Liver (tissue), 9 donors: ENCODE results near the gene TLNRD1. TPM values are rescaled to one million over a fixed set of nuclear protein-coding genes. Genes with fewer than 3 reads are reported as not detected.

Source experiments
- DNase-seq: peaks from one replicate; pipeline ENCODE4 v3.0.0-alpha.2; 2017; ENCODE audit warnings: low spot score
- H3K27ac ChIP-seq, 2 donors: one replicate each; pipeline ENCODE4 v1.7.0; 2013; ENCODE audit warnings: inconsistent platforms in 2 of 2, low read length in 2 of 2, control low read depth in 1 of 2, low read depth in 1 of 2, mild to moderate bottlenecking in 1 of 2
- H3K27me3 ChIP-seq, 4 donors: one replicate each; pipeline versions ENCODE4 v1.6.1 to v1.7.0; 2013; ENCODE audit warnings: low read length in 3 of 4, inconsistent platforms in 1 of 4, mild to moderate bottlenecking in 1 of 4, moderate library complexity in 1 of 4; ENCODE audit not compliant: control insufficient read depth in 4 of 4, insufficient read depth in 4 of 4
- H3K36me3 ChIP-seq, 4 donors: one replicate each; pipeline versions ENCODE4 v1.6.1 to v1.7.0; 2013; ENCODE audit warnings: low read length in 3 of 4, mild to moderate bottlenecking in 3 of 4, low read depth in 1 of 4, moderate library complexity in 1 of 4; ENCODE audit not compliant: control insufficient read depth in 4 of 4, insufficient read depth in 3 of 4
- H3K4me1 ChIP-seq, 4 donors: one replicate each; pipeline versions ENCODE4 v1.6.1 to v1.7.0; 2013; ENCODE audit warnings: low read length in 3 of 4, mild to moderate bottlenecking in 3 of 4, moderate library complexity in 1 of 4; ENCODE audit not compliant: control insufficient read depth in 4 of 4, insufficient read depth in 4 of 4
- H3K4me3 ChIP-seq, 3 donors: one replicate each; pipeline versions ENCODE4 v1.6.1 to v1.7.0; 2013; ENCODE audit warnings: low read length in 3 of 3, control low read depth in 1 of 3, low read depth in 1 of 3, mild to moderate bottlenecking in 1 of 3
- H3K9ac ChIP-seq, 2 donors: one replicate each; pipeline ENCODE4 v1.7.0; 2013; ENCODE audit warnings: low read length in 2 of 2, mild to moderate bottlenecking in 2 of 2, moderate library complexity in 2 of 2, control low read depth in 1 of 2, low read depth in 1 of 2
- H3K9me3 ChIP-seq, 4 donors: one replicate each; pipeline versions ENCODE4 v1.6.1 to v1.7.0; 2013; ENCODE audit warnings: low read length in 3 of 4; ENCODE audit not compliant: control insufficient read depth in 4 of 4
- EGR1 ChIP-seq, 2 donors: IDR thresholded peaks; 2 replicates each; pipeline ENCODE4 v1.6.1; 2016 to 2018; ENCODE audit warnings: antibody characterized with exemption in 2 of 2, low read depth in 2 of 2
- FOXA1 ChIP-seq: IDR thresholded peaks from 2 replicates; pipeline ENCODE4 v1.6.1; 2016; ENCODE audit warnings: antibody characterized with exemption
- FOXA2 ChIP-seq: IDR thresholded peaks from 2 replicates; pipeline ENCODE4 v1.6.1; 2016; ENCODE audit warnings: antibody characterized with exemption
- GABPA ChIP-seq, 2 donors: IDR thresholded peaks in 1 of 2; conservative IDR thresholded peaks in 1 of 2; 2 replicates each; pipeline ENCODE4 v1.6.1; 2016; ENCODE audit warnings: antibody characterized with exemption in 2 of 2, mild to moderate bottlenecking in 1 of 2, moderate library complexity in 1 of 2
- HNF4A ChIP-seq, 2 donors: conservative IDR thresholded peaks; 2 replicates each; pipeline ENCODE4 v1.6.1; 2016; ENCODE audit warnings: antibody characterized with exemption in 2 of 2, mild to moderate bottlenecking in 2 of 2
- HNF4G ChIP-seq: IDR thresholded peaks from 2 replicates; pipeline ENCODE4 v1.6.1; 2016; ENCODE audit warnings: antibody characterized with exemption
- JUND ChIP-seq, 2 donors: IDR thresholded peaks; 2 replicates each; pipeline ENCODE4 v1.6.1; 2016; ENCODE audit warnings: antibody characterized with exemption in 2 of 2
- NR2F2 ChIP-seq: IDR thresholded peaks from 2 replicates; pipeline ENCODE4 v1.6.1; 2016; ENCODE audit warnings: antibody characterized with exemption
- RAD21 ChIP-seq, 2 donors: IDR thresholded peaks; 2 replicates each; pipeline ENCODE4 v1.6.1; 2016; ENCODE audit warnings: antibody characterized with exemption in 2 of 2, mild to moderate bottlenecking in 2 of 2
- RXRA ChIP-seq, 2 donors: IDR thresholded peaks; 2 replicates each; pipeline ENCODE4 v1.6.1; 2017 to 2018; ENCODE audit warnings: antibody characterized with exemption in 2 of 2, mild to moderate bottlenecking in 1 of 2
- SP1 ChIP-seq: IDR thresholded peaks from 2 replicates; pipeline ENCODE4 v1.6.1; 2018; ENCODE audit warnings: antibody characterized with exemption, mild to moderate bottlenecking
- TAF1 ChIP-seq: conservative IDR thresholded peaks from 2 replicates; pipeline ENCODE4 v1.6.1; 2016; ENCODE audit warnings: antibody characterized with exemption, mild to moderate bottlenecking
- YY1 ChIP-seq: IDR thresholded peaks from 2 replicates; pipeline ENCODE4 v1.6.1; 2016; ENCODE audit warnings: antibody characterized with exemption, mild to moderate bottlenecking
- WGBS: extraction: QIAGEN DNeasy Blood & Tissue Kit; methylation state at CpG from one replicate; pipeline ENCODE4 v1.1.7; 2013; 5-methylcytosine and 5-hydroxymethylcytosine counted together
- polyA plus RNA-seq, 2 donors: library from polyadenylated mRNA; stranded (reverse) in 1 of 2; unstranded in 1 of 2; fragments of 200-250 nt in 1 of 2; fragments of >200 nt in 1 of 2; fragmentation: Nextera tagmentation in 1 of 2; extraction: Ambion mirVana in 1 of 2; gene quantifications; one replicate each; pipeline versions ENCODE4 v1.2.1 to v1.2.3, GENCODE V29; 2013 to 2015
- total RNA-seq, 2 donors: library from RNA; depleted of rRNA; stranded (reverse); fragments of >200 nt; gene quantifications; one replicate each; pipeline ENCODE4 v1.2.3, GENCODE V29; 2014
- TF ChIP-seq, protein P1 (sequence below): IDR thresholded peaks from 2 replicates; pipeline ENCODE4 v1.6.1; 2016; ENCODE audit warnings: antibody characterized with exemption
- TF ChIP-seq, protein P2 (sequence below): fragments of 150-350 bp; IDR thresholded peaks from 2 replicates; pipeline ENCODE4 v1.5.1; 2017; ENCODE audit warnings: improper control_type of control experiment, low read depth, low read length; ENCODE audit not compliant: missing input control
- TF ChIP-seq, protein P3 (sequence below): IDR thresholded peaks from 2 replicates; pipeline ENCODE4 v1.6.1; 2016; ENCODE audit warnings: antibody characterized with exemption, mild to moderate bottlenecking
- TF ChIP-seq, protein P4 (sequence below): IDR thresholded peaks from 2 replicates; pipeline ENCODE4 v1.6.1; 2016; ENCODE audit warnings: antibody characterized with exemption
- TF ChIP-seq, protein P5 (sequence below): IDR thresholded peaks from 2 replicates; pipeline ENCODE4 v1.6.1; 2016; ENCODE audit warnings: antibody characterized with exemption
- donor health status: healthy.
- donor health status: healthy.
- donor health status: healthy.
- donor health status: healthy.
- donor health status: healthy.

Gene TLNRD1
- total and polyA plus RNA-seq, 4 donors = 1.1 to 5.8 (median 3.2) TPM

DNA sequence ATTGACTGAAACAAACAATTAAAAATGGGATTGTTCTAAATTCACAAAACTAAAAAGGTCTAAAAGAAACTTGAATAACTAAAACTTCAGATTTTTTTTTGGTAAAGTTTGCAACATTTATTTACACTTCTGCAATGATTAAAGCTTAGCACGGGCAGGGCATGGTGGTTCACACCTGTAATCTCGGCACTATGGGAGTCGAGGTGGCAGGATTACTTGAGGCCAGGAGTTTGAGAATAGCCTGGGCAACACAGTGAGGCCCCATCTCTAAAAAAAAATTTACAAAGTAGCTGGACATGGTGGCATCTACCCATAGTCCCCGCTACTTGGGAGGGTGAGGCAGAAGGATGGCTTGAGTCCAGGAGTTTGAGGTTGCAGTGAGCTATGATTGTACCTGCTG is 31.6 kb downstream of the TLNRD1 start:
- no peak for DNase-seq
- no peaks in the 10 kb centered on the region for H3K36me3 ChIP-seq
- H3K9me3 ChIP-seq = no peaks in the 10 kb centered on the region
- peak overlapping the region; percentile 15 to 51 for H3K27ac ChIP-seq
- no peaks in the 10 kb centered on the region for H3K27me3 ChIP-seq
- H3K4me1 ChIP-seq = peaks cover 0 to 36% (median 21%) of the 10 kb centered on the region in 4 donors
- 38% methylated on average over 4 of the region's 4 CpGs for WGBS
- TF ChIP-seq FOXA1 = no peak
- no peak for TF ChIP-seq TAF1
- TF ChIP-seq, protein P1, sequence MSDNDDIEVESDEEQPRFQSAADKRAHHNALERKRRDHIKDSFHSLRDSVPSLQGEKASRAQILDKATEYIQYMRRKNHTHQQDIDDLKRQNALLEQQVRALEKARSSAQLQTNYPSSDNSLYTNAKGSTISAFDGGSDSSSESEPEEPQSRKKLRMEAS = no peak
- no peak overlapping the region for H3K9ac ChIP-seq
- H3K4me3 ChIP-seq = no peak overlapping the region

DNA sequence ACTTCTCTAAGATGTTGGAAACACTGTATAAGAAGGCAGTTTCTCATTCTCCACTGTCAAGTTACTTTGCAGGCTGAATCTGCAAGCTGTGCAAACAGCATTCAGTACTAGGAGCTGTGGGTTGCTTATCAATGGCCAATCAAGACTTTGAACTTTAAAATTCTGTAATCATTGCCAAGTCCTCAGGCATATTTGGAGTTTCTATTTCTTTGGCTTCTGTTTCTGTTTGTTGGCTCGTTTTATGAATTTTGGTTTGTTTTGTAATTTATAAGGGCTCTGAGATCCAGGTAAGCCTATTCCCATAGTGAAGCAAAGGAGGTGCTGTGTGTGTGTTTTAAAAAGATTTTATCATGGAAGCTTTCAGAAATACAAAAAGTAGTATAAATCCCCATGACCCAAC is 32.1 kb downstream of the TLNRD1 start:
- Histone ChIP-seq H3K4me3 (no peak overlapping the region), H3K36me3 (no peaks in the 10 kb centered on the region), H3K9me3 (no peaks in the 10 kb centered on the region), H3K9ac (peak overlapping the region in 1 of 2 donors; percentile 19), H3K27ac (peak overlapping the region; percentile 15 to 55), H3K27me3 (no peaks in the 10 kb centered on the region), H3K4me1 (peaks cover 0 to 39% (median 24%) of the 10 kb centered on the region in 4 donors)
- no peak for DNase-seq
- WGBS = 15% methylated on average over 1 of the region's 1 CpG
- TF ChIP-seq NR2F2 = no peak
- TF ChIP-seq EGR1 (IDR thresholded peaks at IDR 0.05; ENCODE audit: low read depth in 2 of 2) = no peak
- peak; percentile 74 for TF ChIP-seq SP1
- TF ChIP-seq, protein P1 = no peak
- TF ChIP-seq HNF4A (conservative IDR thresholded peaks at IDR 0.05) = peak; percentile 89 to 91
- TF ChIP-seq, protein P2, sequence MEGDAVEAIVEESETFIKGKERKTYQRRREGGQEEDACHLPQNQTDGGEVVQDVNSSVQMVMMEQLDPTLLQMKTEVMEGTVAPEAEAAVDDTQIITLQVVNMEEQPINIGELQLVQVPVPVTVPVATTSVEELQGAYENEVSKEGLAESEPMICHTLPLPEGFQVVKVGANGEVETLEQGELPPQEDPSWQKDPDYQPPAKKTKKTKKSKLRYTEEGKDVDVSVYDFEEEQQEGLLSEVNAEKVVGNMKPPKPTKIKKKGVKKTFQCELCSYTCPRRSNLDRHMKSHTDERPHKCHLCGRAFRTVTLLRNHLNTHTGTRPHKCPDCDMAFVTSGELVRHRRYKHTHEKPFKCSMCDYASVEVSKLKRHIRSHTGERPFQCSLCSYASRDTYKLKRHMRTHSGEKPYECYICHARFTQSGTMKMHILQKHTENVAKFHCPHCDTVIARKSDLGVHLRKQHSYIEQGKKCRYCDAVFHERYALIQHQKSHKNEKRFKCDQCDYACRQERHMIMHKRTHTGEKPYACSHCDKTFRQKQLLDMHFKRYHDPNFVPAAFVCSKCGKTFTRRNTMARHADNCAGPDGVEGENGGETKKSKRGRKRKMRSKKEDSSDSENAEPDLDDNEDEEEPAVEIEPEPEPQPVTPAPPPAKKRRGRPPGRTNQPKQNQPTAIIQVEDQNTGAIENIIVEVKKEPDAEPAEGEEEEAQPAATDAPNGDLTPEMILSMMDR = no peak
- no peak for TF ChIP-seq FOXA1
- TF ChIP-seq, protein P3, sequence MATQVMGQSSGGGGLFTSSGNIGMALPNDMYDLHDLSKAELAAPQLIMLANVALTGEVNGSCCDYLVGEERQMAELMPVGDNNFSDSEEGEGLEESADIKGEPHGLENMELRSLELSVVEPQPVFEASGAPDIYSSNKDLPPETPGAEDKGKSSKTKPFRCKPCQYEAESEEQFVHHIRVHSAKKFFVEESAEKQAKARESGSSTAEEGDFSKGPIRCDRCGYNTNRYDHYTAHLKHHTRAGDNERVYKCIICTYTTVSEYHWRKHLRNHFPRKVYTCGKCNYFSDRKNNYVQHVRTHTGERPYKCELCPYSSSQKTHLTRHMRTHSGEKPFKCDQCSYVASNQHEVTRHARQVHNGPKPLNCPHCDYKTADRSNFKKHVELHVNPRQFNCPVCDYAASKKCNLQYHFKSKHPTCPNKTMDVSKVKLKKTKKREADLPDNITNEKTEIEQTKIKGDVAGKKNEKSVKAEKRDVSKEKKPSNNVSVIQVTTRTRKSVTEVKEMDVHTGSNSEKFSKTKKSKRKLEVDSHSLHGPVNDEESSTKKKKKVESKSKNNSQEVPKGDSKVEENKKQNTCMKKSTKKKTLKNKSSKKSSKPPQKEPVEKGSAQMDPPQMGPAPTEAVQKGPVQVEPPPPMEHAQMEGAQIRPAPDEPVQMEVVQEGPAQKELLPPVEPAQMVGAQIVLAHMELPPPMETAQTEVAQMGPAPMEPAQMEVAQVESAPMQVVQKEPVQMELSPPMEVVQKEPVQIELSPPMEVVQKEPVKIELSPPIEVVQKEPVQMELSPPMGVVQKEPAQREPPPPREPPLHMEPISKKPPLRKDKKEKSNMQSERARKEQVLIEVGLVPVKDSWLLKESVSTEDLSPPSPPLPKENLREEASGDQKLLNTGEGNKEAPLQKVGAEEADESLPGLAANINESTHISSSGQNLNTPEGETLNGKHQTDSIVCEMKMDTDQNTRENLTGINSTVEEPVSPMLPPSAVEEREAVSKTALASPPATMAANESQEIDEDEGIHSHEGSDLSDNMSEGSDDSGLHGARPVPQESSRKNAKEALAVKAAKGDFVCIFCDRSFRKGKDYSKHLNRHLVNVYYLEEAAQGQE = no peak
- TF ChIP-seq YY1 = peak; percentile 56
- peak; percentile 80 for TF ChIP-seq HNF4G
- TF ChIP-seq JUND (IDR thresholded peaks at IDR 0.05) = peak; percentile 51 to 71
- TF ChIP-seq, protein P4, sequence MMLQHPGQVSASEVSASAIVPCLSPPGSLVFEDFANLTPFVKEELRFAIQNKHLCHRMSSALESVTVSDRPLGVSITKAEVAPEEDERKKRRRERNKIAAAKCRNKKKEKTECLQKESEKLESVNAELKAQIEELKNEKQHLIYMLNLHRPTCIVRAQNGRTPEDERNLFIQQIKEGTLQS = no peak
- no peak for TF ChIP-seq TAF1
- TF ChIP-seq, protein P5, sequence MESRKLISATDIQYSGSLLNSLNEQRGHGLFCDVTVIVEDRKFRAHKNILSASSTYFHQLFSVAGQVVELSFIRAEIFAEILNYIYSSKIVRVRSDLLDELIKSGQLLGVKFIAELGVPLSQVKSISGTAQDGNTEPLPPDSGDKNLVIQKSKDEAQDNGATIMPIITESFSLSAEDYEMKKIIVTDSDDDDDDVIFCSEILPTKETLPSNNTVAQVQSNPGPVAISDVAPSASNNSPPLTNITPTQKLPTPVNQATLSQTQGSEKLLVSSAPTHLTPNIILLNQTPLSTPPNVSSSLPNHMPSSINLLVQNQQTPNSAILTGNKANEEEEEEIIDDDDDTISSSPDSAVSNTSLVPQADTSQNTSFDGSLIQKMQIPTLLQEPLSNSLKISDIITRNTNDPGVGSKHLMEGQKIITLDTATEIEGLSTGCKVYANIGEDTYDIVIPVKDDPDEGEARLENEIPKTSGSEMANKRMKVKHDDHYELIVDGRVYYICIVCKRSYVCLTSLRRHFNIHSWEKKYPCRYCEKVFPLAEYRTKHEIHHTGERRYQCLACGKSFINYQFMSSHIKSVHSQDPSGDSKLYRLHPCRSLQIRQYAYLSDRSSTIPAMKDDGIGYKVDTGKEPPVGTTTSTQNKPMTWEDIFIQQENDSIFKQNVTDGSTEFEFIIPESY = peak; percentile 37
- no peak for TF ChIP-seq GABPA (IDR thresholded peaks at IDR 0.05 in 1 of 2, conservative IDR thresholded peaks at IDR 0.05 in 1 of 2)
- TF ChIP-seq RAD21 (IDR thresholded peaks at IDR 0.05) = peak in 1 of 2 donors; percentile 48
- TF ChIP-seq FOXA2 = peak; percentile 44
- TF ChIP-seq RXRA (IDR thresholded peaks at IDR 0.05) = peak; percentile 62 to 71
